Stimulated activated CD4-positive, alpha-beta T cell treated with anti-CD3 and anti-CD28 coated beads, Interleukin-2, amount 100 ng/mL, for 4 hours (primary cell): Measurements from ENCODE around the gene ZNF557.

ENCODE experiments used
- DNase-seq: peaks from one replicate; pipeline ENCODE4 v3.0.0-alpha.2; 2020; ENCODE audit warnings: low read depth

The ZNF557 gene

GRCh38 chr19:7125221-7125620, 55.7 kb downstream of the ZNF557 start:
- no peak for DNase-seq

- DNase-seq, result no peak
Observed at GRCh38 chr19:7126132-7126531, 56.6 kb downstream of the ZNF557 start.

GRCh38 chr19:7130043-7130442, 60.5 kb downstream of the ZNF557 start:
- no peak for DNase-seq

- no peak for DNase-seq
Observed at GRCh38 chr19:7132054-7132453, 62.6 kb downstream of the ZNF557 start.

GRCh38 chr19:7137120-7137519, 67.6 kb downstream of the ZNF557 start:
- no peak for DNase-seq
